ENCODE results near the gene TSPAN9. TPM values are rescaled to one million over a fixed set of nuclear protein-coding genes. Genes with fewer than 3 reads are reported as not detected.

TSPAN9 gene
- total RNA-seq, 1 experiment from 2014 or later: 13.2 TPM

GRCh38 chr12:3175238-3175637, 98.1 kb downstream of the TSPAN9 start:
- no peak for ATAC-seq
- Histone ChIP-seq H3K79me2 (ENCODE audit: insufficient read depth, low read length) (no peaks in the 10 kb centered on the region), H3K4me2 (ENCODE audit: low read length) (no peak overlapping the region), H3K4me3 (replicated peaks in 1 of 2; ENCODE audit: low read depth in 1 of 2, low read length in 2 of 2) (no peak overlapping the region), H3K9me2 (ENCODE audit: insufficient read depth) (no peaks in the 10 kb centered on the region), H3K9ac (ENCODE audit: low read length) (no peak overlapping the region), H3K36me3 (ENCODE audit: control insufficient read depth in 1 of 2, insufficient read depth in 2 of 2, low read length in 2 of 2) (no peaks in the 10 kb centered on the region), H2AFZ (ENCODE audit: low read depth, low read length, poor library complexity, severe bottlenecking) (no peak overlapping the region), H3K9me3 (ENCODE audit: control insufficient read depth in 1 of 2, insufficient read depth in 1 of 2, low read depth in 1 of 2, low read length in 2 of 2) (no peaks in the 10 kb centered on the region), H3K4me1 (ENCODE audit: control insufficient read depth in 1 of 2, insufficient read depth in 2 of 2, low read length in 2 of 2) (peaks cover 15% of the 10 kb centered on the region in 2 experiments), H3K27me3 (ENCODE audit: insufficient read depth, low read length) (no peaks in the 10 kb centered on the region), H4K20me1 (ENCODE audit: insufficient read depth) (no peaks in the 10 kb centered on the region), H3K27ac (ENCODE audit: low read depth, low read length) (no peak overlapping the region)
- TF ChIP-seq TCF7L2 (IDR thresholded peaks at IDR 0.05; ENCODE audit: borderline replicate concordance, extremely low read depth, insufficient read depth, insufficient read length): no peak
- TF ChIP-seq POLR2A (IDR thresholded peaks at IDR 0.05; ENCODE audit: borderline replicate concordance, extremely low read depth, insufficient read depth, insufficient read length): no peak
- CTCF ChIA-PET: no interaction called here
- intact Hi-C loops (cut with micrococcal nuclease): no loop called here
- POLR2A ChIA-PET: no interaction called here
- RAD21 ChIA-PET (ENCODE audit: low non-redundant PET in 1 of 2, low total read pairs in 2 of 2, uncharacterized antibody in 2 of 2, unreplicated experiment in 2 of 2): no interaction called here
- no TSS peak for BruUV-seq (replicated peaks)
- DNase-seq (ENCODE audit: low read depth, low spot score): no peak

GRCh38 chr12:3176754-3177153, 99.6 kb downstream of the TSPAN9 start:
- POLR2A ChIA-PET: no interaction called here
- H3K4me3 ChIP-seq (replicated peaks in 1 of 2; ENCODE audit: low read depth in 1 of 2, low read length in 2 of 2): no peak overlapping the region
- peaks cover 0 to under 1% of the 10 kb centered on the region in 2 experiments; a peak in 1 of 4 replicates for H3K4me1 ChIP-seq (ENCODE audit: control insufficient read depth in 1 of 2, insufficient read depth in 2 of 2, low read length in 2 of 2)
- no peaks in the 10 kb centered on the region for H3K9me2 ChIP-seq (ENCODE audit: insufficient read depth)
- no peak overlapping the region for H2AFZ ChIP-seq (ENCODE audit: low read depth, low read length, poor library complexity, severe bottlenecking)
- RAD21 ChIA-PET (ENCODE audit: low non-redundant PET in 1 of 2, low total read pairs in 2 of 2, uncharacterized antibody in 2 of 2, unreplicated experiment in 2 of 2): no interaction called here
- intact Hi-C loops (cut with micrococcal nuclease): no loop called here
- no peaks in the 10 kb centered on the region for H3K79me2 ChIP-seq (ENCODE audit: insufficient read depth, low read length)
- DNase-seq (ENCODE audit: low read depth, low spot score): no peak
- BruUV-seq (replicated peaks): no TSS peak
- H4K20me1 ChIP-seq (ENCODE audit: insufficient read depth): no peaks in the 10 kb centered on the region
- H3K27ac ChIP-seq (ENCODE audit: low read depth, low read length): no peak overlapping the region
- H3K9ac ChIP-seq (ENCODE audit: low read length): no peak overlapping the region
- no peaks in the 10 kb centered on the region for H3K27me3 ChIP-seq (ENCODE audit: insufficient read depth, low read length)
- CTCF ChIA-PET: no interaction called here
- ATAC-seq: no peak
- H3K36me3 ChIP-seq (ENCODE audit: control insufficient read depth in 1 of 2, insufficient read depth in 2 of 2, low read length in 2 of 2): no peaks in the 10 kb centered on the region
- no peaks in the 10 kb centered on the region for H3K9me3 ChIP-seq (ENCODE audit: control insufficient read depth in 1 of 2, insufficient read depth in 1 of 2, low read depth in 1 of 2, low read length in 2 of 2)
- no peak overlapping the region for H3K4me2 ChIP-seq (ENCODE audit: low read length)
- no peak for TF ChIP-seq ELF1 (IDR thresholded peaks at IDR 0.05; ENCODE audit: borderline replicate concordance, low read depth)
- TF ChIP-seq CTCF (IDR thresholded peaks at IDR 0.05 in 2 of 3, conservative IDR thresholded peaks at IDR 0.05 in 1 of 3; ENCODE audit: borderline replicate concordance in 1 of 3, insufficient read depth in 1 of 3, low read depth in 2 of 3, low read length in 2 of 3): no peak
- no peak for TF ChIP-seq REST (IDR thresholded peaks at IDR 0.05; ENCODE audit: low read depth)
- no peak for TF ChIP-seq YY1 (IDR thresholded peaks at IDR 0.05; ENCODE audit: extremely low read depth, insufficient replicate concordance, low read depth, low read length)
- no peak for TF ChIP-seq ATF3 (IDR thresholded peaks at IDR 0.05)
- no peak for TF ChIP-seq ZNF274 (IDR thresholded peaks at IDR 0.05; ENCODE audit: low read depth, low read length)
- no peak for TF ChIP-seq MAX (IDR thresholded peaks at IDR 0.05)
- TF ChIP-seq CBX3 (IDR thresholded peaks at IDR 0.05; ENCODE audit: low read depth): no peak
- no peak for TF ChIP-seq EZH2 (IDR thresholded peaks at IDR 0.05)
- TF ChIP-seq SRF (IDR thresholded peaks at IDR 0.05; ENCODE audit: low read depth): no peak
- no peak for TF ChIP-seq FOSL1 (IDR thresholded peaks at IDR 0.05; ENCODE audit: low read depth)
- TF ChIP-seq POLR2A (IDR thresholded peaks at IDR 0.05; ENCODE audit: borderline replicate concordance, extremely low read depth, insufficient read depth, insufficient read length): no peak
- no peak for TF ChIP-seq POLR2AphosphoS5 (IDR thresholded peaks at IDR 0.05; ENCODE audit: low read depth, low read length)
- no peak for TF ChIP-seq JUND (IDR thresholded peaks at IDR 0.05)
- TF ChIP-seq TCF7L2 (IDR thresholded peaks at IDR 0.05; ENCODE audit: borderline replicate concordance, extremely low read depth, insufficient read depth, insufficient read length): no peak
- no peak for TF ChIP-seq EGR1 (IDR thresholded peaks at IDR 0.05; ENCODE audit: low read depth)

Measured in HCT116 (cell line).